ENCODE data around the gene SFTPA2. TPM values are rescaled to one million over a fixed set of nuclear protein-coding genes. Genes with fewer than 3 reads are reported as not detected.
"Not testable (repeated sequence)": the region's sequence is repeated elsewhere in the genome, so short reads cannot be mapped to it uniquely, and the experiment has no call there.

SFTPA2 gene
- total RNA-seq, 4 donors from 2014 or later = not detected

GRCh38 chr10:79601939-79602338 is 41.7 kb upstream of the SFTPA2 start:
- DNase-seq (ENCODE audit: low spot score in 2 of 2) = no peak
- Histone ChIP-seq H3K27me3 (no peaks in the 10 kb centered on the region), H3K4me3 (no peak overlapping the region), H3K27ac (no peak overlapping the region), H3K9me3 (peaks cover 7% of the 10 kb centered on the region), H3K4me1 (no peaks in the 10 kb centered on the region), H3K36me3 (no peaks in the 10 kb centered on the region)
- TF ChIP-seq EP300 (IDR thresholded peaks at IDR 0.05) (no peak), POLR2AphosphoS5 (IDR thresholded peaks at IDR 0.05) (no peak), POLR2A (IDR thresholded peaks at IDR 0.05) (no peak), CTCF (IDR thresholded peaks at IDR 0.05) (no peak)
- 41% methylated on average over 1 of the region's 1 CpG for WGBS

- H3K27me3 ChIP-seq; H3K4me1 ChIP-seq; H3K36me3 ChIP-seq; H3K27ac ChIP-seq; H3K4me3 ChIP-seq; H3K9me3 ChIP-seq; DNase-seq (ENCODE audit: low spot score in 2 of 2): not testable (repeated sequence)
- WGBS = 75% methylated on average over 9 of the region's 9 CpGs
These were observed 39.4 kb upstream of the SFTPA2 start for GRCh38 chr10:79599644-79600043.

GRCh38 chr10:79595510-79595909 is 35.3 kb upstream of the SFTPA2 start:
- Histone ChIP-seq H3K27me3 (no peaks in the 10 kb centered on the region), H3K4me3 (no peak overlapping the region), H3K4me1 (no peaks in the 10 kb centered on the region), H3K27ac (no peak overlapping the region), H3K9me3 (peaks cover 7% of the 10 kb centered on the region), H3K36me3 (no peaks in the 10 kb centered on the region)
- TF ChIP-seq CTCF (IDR thresholded peaks at IDR 0.05) (no peak), EP300 (IDR thresholded peaks at IDR 0.05) (no peak)
- WGBS = 54% methylated on average over 3 of the region's 3 CpGs
- DNase-seq (ENCODE audit: low spot score in 2 of 2) = no peak

- not testable (repeated sequence) for DNase-seq (ENCODE audit: low spot score in 2 of 2); H3K27ac ChIP-seq; H3K36me3 ChIP-seq; H3K9me3 ChIP-seq; H3K4me1 ChIP-seq; H3K27me3 ChIP-seq; H3K4me3 ChIP-seq
- 92% methylated on average over 2 of the region's 3 CpGs for WGBS
These were observed 34.4 kb upstream of the SFTPA2 start for GRCh38 chr10:79594565-79594964.

- H3K27ac ChIP-seq = no peak overlapping the region
- H3K9me3 ChIP-seq = peaks cover 7% of the 10 kb centered on the region
- no peak for DNase-seq (ENCODE audit: low spot score in 2 of 2)
- H3K36me3 ChIP-seq = no peaks in the 10 kb centered on the region
- H3K4me3 ChIP-seq = no peak overlapping the region
- no peaks in the 10 kb centered on the region for H3K27me3 ChIP-seq
- WGBS = 78% methylated on average over 1 of the region's 1 CpG
- H3K4me1 ChIP-seq = no peaks in the 10 kb centered on the region
- TF ChIP-seq POLR2AphosphoS5 (IDR thresholded peaks at IDR 0.05) (no peak), EP300 (IDR thresholded peaks at IDR 0.05) (no peak), CTCF (IDR thresholded peaks at IDR 0.05) (no peak), POLR2A (IDR thresholded peaks at IDR 0.05) (no peak)
These were observed 33.2 kb upstream of the SFTPA2 start for GRCh38 chr10:79593377-79593776.

- H3K4me3 ChIP-seq = no peak overlapping the region
- H3K27me3 ChIP-seq = no peaks in the 10 kb centered on the region
- TF ChIP-seq POLR2AphosphoS5 (IDR thresholded peaks at IDR 0.05) (no peak), POLR2A (IDR thresholded peaks at IDR 0.05) (no peak), EP300 (IDR thresholded peaks at IDR 0.05) (no peak), CTCF (IDR thresholded peaks at IDR 0.05) (no peak)
- H3K4me1 ChIP-seq = no peaks in the 10 kb centered on the region
- H3K9me3 ChIP-seq = no peaks in the 10 kb centered on the region
- no peak overlapping the region for H3K27ac ChIP-seq
- DNase-seq (ENCODE audit: low spot score in 2 of 2) = no peak
- H3K36me3 ChIP-seq = no peaks in the 10 kb centered on the region
These were observed 28.6 kb upstream of the SFTPA2 start for GRCh38 chr10:79588800-79589199.

Measured in suprapubic skin (tissue), 4 donors.